Hepatocyte (in vitro differentiated cells): Measurements from ENCODE around the gene RHBDD3. TPM values are rescaled to one million over a fixed set of nuclear protein-coding genes. Genes with fewer than 3 reads are reported as not detected.
A peak's percentile ranks its signal among the peaks of the same experiment; 100 is the strongest.

Source experiments
- DNase-seq: peaks from one replicate; pipeline ENCODE4 v3.0.0-alpha.2; 2016; ENCODE audit warnings: low spot score
- H2AFZ ChIP-seq: fragments of 200-600 bp; sonication (generic); 2 replicates; pipeline ENCODE4 v1.6.0; 2016; ENCODE audit warnings: antibody characterized with exemption, mild to moderate bottlenecking
- H3K27ac ChIP-seq: fragments of 200-600 bp; sonication (generic); 2 replicates; pipeline ENCODE4 v1.5.1; 2016; ENCODE audit warnings: mild to moderate bottlenecking
- H3K27me3 ChIP-seq: fragments of 200-600 bp; sonication (generic); 2 replicates; pipeline ENCODE4 v1.6.1; 2016
- H3K36me3 ChIP-seq: fragments of 200-600 bp; sonication (generic); replicated peaks from 2 replicates; pipeline ENCODE4 v1.5.1; 2016; ENCODE audit warnings: low read depth; ENCODE audit not compliant: insufficient read depth
- H3K4me1 ChIP-seq: fragments of 200-600 bp; sonication (generic); 2 replicates; pipeline ENCODE4 v1.5.1; 2016; ENCODE audit warnings: mild to moderate bottlenecking, moderate library complexity; ENCODE audit not compliant: insufficient read depth
- H3K4me2 ChIP-seq: fragments of 200-600 bp; sonication (generic); 2 replicates; pipeline ENCODE4 v1.6.0; 2016
- H3K4me3 ChIP-seq: fragments of 200-600 bp; sonication (generic); 2 replicates; pipeline ENCODE4 v1.5.1; 2016; ENCODE audit warnings: mild to moderate bottlenecking
- H3K79me2 ChIP-seq: fragments of 200-600 bp; sonication (generic); 2 replicates; pipeline ENCODE4 v1.6.0; 2017; ENCODE audit warnings: mild to moderate bottlenecking
- H3K9me2 ChIP-seq: fragments of 200-600 bp; sonication (generic); replicated peaks from 2 replicates; pipeline ENCODE4 v1.6.0; 2017; ENCODE audit warnings: mild to moderate bottlenecking; ENCODE audit not compliant: insufficient read depth
- H3K9me3 ChIP-seq: fragments of 200-600 bp; sonication (generic); 2 replicates; pipeline ENCODE4 v1.5.1; 2016; ENCODE audit warnings: low read depth, mild to moderate bottlenecking
- H4K20me1 ChIP-seq: fragments of 200-600 bp; sonication (generic); 2 replicates; pipeline ENCODE4 v1.6.0; 2016; ENCODE audit warnings: mild to moderate bottlenecking; ENCODE audit not compliant: insufficient read depth, poor library complexity, severe bottlenecking
- EZH2 ChIP-seq: fragments of 200-600 bp; sonication (generic); IDR thresholded peaks from 2 replicates; pipeline ENCODE4 v1.6.1; 2016; ENCODE audit warnings: antibody characterized with exemption, mild to moderate bottlenecking, borderline replicate concordance
- EZH2phosphoT487 ChIP-seq: fragments of 200-600 bp; sonication (generic); IDR thresholded peaks from one replicate; pipeline ENCODE4 v1.6.1; 2018; ENCODE audit warnings: antibody characterized with exemption, mild to moderate bottlenecking, low read depth, moderate library complexity; ENCODE audit not compliant: unreplicated experiment, severe bottlenecking
- WGBS: methylation state at CpG from one replicate; pipeline ENCODE4 v1.1.6; 2016; ENCODE audit warnings: low lambda C conversion rate; ENCODE audit errors: missing lambda C conversion rate; 5-methylcytosine and 5-hydroxymethylcytosine counted together
- polyA plus RNA-seq: library from polyadenylated mRNA; unstranded; fragments of >200 nt; fragmentation: Nextera tagmentation; extraction: Ambion mirVana; gene quantifications from 2 replicates; pipeline ENCODE4 v1.2.1, GENCODE V29; 2016
- total RNA-seq: library from RNA; depleted of rRNA; stranded (reverse); fragments of >200 nt; gene quantifications from 2 replicates; pipeline ENCODE4 v1.2.3, GENCODE V29; 2014
- TF ChIP-seq, protein P1 (sequence below): fragments of 200-600 bp; sonication (generic); IDR thresholded peaks from 2 replicates; pipeline ENCODE4 v1.5.1; 2016; ENCODE audit warnings: antibody characterized with exemption, mild to moderate bottlenecking; ENCODE audit not compliant: poor library complexity

RHBDD3 gene
- total and polyA plus RNA-seq, 2 experiments from 2014 or later = 27.2 to 46.7 TPM

DNA sequence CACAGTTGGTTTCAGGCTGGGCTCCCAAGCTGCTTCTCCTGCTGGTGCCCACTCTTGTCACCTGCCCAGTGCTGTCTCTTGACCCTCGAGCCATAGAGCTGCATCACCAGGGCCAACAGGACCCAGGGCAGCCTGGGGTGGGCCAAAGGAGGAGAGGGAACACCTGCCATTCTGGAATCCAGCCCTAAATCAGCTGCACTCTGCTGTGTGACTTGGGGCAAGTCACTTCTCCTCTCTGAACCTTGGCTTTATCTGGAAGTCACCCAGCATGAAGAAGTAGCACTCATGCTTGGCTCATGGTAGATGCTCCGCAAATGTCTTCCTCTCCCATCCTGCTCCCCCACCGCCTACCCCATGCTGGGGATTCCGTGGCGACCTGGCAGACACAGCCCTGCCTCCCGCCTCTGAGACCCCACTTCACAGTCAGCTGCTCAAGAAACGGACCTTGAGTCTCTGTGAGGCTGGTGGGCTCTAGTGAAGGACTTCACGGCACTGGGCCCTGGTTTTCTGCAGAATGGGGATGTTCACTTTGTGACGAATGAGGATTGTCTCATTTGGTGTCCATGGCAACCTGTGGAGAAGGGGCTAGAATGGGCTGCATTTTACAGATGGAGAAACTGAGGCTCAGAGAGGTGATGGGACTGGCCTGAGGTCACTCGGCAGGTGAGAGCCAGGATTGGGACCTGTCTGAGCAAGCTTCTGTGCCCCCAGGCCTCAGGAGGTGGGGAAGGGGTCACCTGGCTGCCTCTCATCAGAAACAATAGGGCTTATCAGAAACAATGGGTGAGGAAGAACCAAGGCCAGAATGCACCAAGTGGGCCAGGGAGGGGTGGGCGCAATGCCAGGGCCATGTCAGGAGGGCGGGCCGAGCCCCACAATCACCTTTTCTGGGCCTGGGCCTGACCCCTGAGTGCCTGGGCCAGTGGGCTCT, 49.7 kb downstream of the RHBDD3 start:
- H3K9me2 ChIP-seq = no peaks in the 10 kb centered on the region
- no peaks in the 10 kb centered on the region for H3K79me2 ChIP-seq
- no peaks in the 10 kb centered on the region for H3K9me3 ChIP-seq
- DNase-seq = no peak
- 88% methylated on average over 13 of the region's 13 CpGs for WGBS
- no peak overlapping the region for H3K4me2 ChIP-seq
- no peaks in the 10 kb centered on the region for H3K36me3 ChIP-seq
- no peaks in the 10 kb centered on the region for H4K20me1 ChIP-seq
- no peak overlapping the region for H3K4me3 ChIP-seq
- no peak overlapping the region for H3K27ac ChIP-seq
- H2AFZ ChIP-seq = no peak overlapping the region
- peaks cover 10% of the 10 kb centered on the region for H3K4me1 ChIP-seq
- H3K27me3 ChIP-seq = no peaks in the 10 kb centered on the region
- TF ChIP-seq, protein P1, sequence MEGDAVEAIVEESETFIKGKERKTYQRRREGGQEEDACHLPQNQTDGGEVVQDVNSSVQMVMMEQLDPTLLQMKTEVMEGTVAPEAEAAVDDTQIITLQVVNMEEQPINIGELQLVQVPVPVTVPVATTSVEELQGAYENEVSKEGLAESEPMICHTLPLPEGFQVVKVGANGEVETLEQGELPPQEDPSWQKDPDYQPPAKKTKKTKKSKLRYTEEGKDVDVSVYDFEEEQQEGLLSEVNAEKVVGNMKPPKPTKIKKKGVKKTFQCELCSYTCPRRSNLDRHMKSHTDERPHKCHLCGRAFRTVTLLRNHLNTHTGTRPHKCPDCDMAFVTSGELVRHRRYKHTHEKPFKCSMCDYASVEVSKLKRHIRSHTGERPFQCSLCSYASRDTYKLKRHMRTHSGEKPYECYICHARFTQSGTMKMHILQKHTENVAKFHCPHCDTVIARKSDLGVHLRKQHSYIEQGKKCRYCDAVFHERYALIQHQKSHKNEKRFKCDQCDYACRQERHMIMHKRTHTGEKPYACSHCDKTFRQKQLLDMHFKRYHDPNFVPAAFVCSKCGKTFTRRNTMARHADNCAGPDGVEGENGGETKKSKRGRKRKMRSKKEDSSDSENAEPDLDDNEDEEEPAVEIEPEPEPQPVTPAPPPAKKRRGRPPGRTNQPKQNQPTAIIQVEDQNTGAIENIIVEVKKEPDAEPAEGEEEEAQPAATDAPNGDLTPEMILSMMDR = no peak

DNA sequence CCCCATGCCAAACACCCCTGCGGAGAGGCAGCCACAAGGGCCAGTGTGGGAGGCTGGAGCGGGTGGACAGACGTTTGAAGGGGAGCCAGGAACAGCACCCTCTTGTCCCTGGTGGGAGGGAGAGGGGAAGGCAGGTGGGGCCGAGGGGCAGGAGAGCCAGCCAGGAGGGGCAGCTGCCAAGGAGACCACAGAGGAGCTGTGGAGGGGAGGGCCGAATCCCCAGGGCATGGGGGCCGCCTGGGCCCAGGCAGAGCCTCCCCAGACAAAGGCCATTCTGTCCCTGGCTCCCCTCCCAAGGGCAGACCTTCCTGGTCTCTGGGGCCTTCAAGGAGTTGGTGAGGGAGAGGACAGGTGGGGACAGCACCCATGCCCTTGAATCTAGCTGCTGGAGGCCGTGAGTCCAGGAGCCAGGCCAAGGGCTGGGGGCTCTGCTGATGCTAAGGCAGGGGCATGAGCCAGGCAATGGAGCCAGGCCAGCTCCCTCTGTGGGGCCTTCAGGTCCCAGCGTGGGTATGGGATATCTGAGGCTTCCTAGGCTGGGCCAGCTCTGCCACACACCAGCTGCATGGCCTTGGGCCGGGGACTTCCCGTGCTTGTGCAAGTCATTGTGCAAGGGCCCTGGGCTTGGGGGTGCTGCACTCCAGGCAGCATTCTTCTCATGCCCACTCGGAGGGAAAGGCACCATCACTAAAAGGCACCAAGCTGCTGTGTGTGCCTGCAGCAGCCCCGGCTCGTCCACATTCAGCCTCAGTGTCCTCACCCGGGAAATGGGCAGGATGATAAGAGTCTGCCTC, 50.7 kb downstream of the RHBDD3 start:
- Histone ChIP-seq H3K27me3 (no peaks in the 10 kb centered on the region), H2AFZ (no peak overlapping the region), H3K27ac (no peak overlapping the region), H4K20me1 (no peaks in the 10 kb centered on the region), H3K9me3 (no peaks in the 10 kb centered on the region), H3K9me2 (no peaks in the 10 kb centered on the region), H3K36me3 (no peaks in the 10 kb centered on the region), H3K79me2 (no peaks in the 10 kb centered on the region), H3K4me1 (peaks cover 10% of the 10 kb centered on the region), H3K4me2 (no peak overlapping the region), H3K4me3 (no peak overlapping the region)
- TF ChIP-seq EZH2phosphoT487 = no peak
- TF ChIP-seq, protein P1 = no peak
- no peak for TF ChIP-seq EZH2
- peak; percentile 46 for DNase-seq
- 80% methylated on average over 11 of the region's 14 CpGs for WGBS

DNA sequence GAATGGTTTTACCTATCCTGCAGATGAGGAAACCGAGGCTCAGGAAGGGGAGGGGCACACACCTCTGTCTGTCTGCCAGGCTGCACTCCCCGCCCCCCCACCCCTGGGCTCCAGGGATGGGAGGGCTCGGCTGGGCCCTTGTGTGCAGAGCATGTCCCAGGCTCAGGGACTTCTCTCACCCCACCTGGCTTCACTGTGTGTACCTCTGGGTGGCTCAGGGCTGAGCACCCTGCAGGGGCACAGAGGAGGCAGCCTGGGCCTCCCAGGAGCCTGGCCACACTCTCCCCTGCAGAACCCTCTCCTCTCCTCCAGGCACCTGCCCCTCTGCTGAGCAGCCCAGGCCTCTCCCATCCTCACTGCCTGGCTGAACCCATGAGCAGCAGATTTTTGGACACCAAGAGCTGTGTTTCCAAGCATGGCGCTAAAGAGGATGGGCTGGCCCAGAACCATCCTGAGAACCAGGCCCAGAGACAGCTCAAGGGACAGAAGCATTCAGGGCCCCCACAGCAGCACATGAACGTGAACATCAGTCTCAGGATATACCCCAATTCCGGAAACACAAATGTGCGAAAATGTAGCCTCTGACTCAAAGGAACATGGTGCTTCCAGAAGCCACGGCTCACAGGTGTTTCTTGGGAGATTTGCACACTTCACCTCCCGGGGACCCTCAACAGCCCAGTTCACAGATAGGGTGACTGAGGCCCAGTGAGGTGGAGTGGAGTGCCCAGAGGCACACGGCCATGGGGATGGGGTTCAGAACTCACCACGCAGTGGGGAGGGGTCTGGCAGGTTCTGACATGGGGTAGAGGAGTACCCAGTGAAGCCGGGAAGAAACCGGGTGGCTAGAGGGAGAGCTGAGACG, 51.5 kb downstream of the RHBDD3 start:
- no peaks in the 10 kb centered on the region for H4K20me1 ChIP-seq
- H3K79me2 ChIP-seq = no peaks in the 10 kb centered on the region
- H3K4me2 ChIP-seq = no peak overlapping the region
- TF ChIP-seq EZH2 (no peak), EZH2phosphoT487 (no peak)
- TF ChIP-seq, protein P1 = no peak
- H3K4me1 ChIP-seq = peaks cover 10% of the 10 kb centered on the region
- H3K9me3 ChIP-seq = no peaks in the 10 kb centered on the region
- no peak overlapping the region for H3K4me3 ChIP-seq
- H3K36me3 ChIP-seq = no peaks in the 10 kb centered on the region
- 85% methylated on average over 11 of the region's 14 CpGs for WGBS
- no peak overlapping the region for H2AFZ ChIP-seq
- H3K27ac ChIP-seq = no peak overlapping the region
- no peaks in the 10 kb centered on the region for H3K27me3 ChIP-seq
- no peak for DNase-seq
- no peaks in the 10 kb centered on the region for H3K9me2 ChIP-seq
